Measurements from ENCODE around the gene EEF2K.

The EEF2K gene

DNA sequence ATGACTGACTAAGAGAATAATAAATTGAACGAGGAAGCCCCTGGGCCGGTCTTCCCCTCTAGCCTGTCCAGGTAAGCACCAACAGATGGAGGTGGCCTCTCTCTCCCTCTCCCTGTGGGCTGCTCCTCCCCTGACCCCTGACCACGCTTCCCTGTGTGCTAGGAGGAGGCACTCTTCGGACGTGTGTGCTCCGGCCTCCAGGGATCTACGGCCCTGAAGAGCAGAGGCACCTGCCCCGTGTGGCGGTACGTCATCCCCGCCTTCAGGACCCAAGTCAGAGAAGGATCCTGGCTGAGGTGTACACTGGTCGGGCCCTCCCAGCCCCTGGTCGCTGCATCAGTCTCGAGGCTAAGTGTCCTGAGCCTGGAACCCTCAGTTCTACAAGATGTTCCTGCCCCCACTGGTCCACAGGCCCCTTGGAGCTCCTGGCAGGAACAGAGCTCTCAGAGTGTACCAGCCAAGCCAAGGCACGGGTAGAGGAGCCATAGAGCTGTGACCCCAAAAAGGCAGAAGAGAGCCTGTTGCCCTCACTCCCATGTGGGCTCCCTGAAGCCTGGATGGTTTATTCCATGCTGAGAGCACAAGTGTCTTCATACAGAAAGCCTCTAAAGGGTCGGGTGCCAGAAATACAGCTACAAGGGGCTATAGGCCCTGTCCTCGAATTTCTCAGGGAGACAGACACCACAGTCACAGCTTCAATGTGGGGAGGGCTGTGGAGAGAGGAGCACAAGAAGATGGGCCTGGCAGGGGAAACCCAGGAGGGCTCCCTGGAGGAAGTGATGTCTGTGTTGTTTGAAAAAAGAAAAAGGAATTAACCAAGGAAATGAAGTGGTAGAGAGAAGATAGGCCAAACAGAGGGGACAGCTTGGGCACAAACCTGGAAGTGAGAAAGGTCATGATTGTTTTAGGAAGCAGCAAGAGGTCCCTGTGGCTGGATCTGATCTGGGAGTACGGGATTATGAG is 27.8 kb upstream of the EEF2K start:
- Histone ChIP-seq H3K27ac (ENCODE audit: low read depth, low read length) (no peak overlapping the region), H3K4me3 (ENCODE audit: low read depth, low read length) (no peak overlapping the region), H3K36me3 (ENCODE audit: control insufficient read depth, insufficient read depth, low read length) (no peaks in the 10 kb centered on the region), H3K9me3 (ENCODE audit: control insufficient read depth, insufficient read depth, low read length) (no peaks in the 10 kb centered on the region), H3K9ac (ENCODE audit: low read depth, low read length) (no peak overlapping the region), H3K4me1 (ENCODE audit: control insufficient read depth, insufficient read depth, low read length) (no peaks in the 10 kb centered on the region), H3K27me3 (ENCODE audit: control insufficient read depth, insufficient read depth, low read length) (no peaks in the 10 kb centered on the region)

DNA sequence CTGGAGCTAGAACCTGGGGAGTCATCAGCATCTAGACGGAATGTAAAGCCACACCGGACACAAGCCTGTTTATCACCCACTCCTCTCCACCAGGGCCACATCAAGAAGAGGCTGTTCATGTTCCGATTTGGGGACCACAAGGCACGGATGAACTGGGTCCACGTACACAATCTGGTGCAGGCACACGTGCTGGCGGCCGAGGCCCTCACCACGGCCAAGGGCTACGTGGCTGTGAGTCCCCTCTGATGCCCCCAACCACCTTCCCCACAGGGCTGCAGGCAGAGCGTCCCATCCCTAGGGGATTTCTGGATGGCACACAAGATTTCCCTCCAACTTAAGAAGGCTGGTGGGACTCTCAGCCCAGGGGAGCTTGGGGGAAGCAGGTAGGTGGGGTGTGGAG is 24.7 kb upstream of the EEF2K start:
- no peak overlapping the region for H3K27ac ChIP-seq (ENCODE audit: low read depth, low read length)
- H3K4me1 ChIP-seq (ENCODE audit: control insufficient read depth, insufficient read depth, low read length): no peaks in the 10 kb centered on the region
- H3K4me3 ChIP-seq (ENCODE audit: low read depth, low read length): no peak overlapping the region
- H3K27me3 ChIP-seq (ENCODE audit: control insufficient read depth, insufficient read depth, low read length): no peaks in the 10 kb centered on the region
- no peaks in the 10 kb centered on the region for H3K36me3 ChIP-seq (ENCODE audit: control insufficient read depth, insufficient read depth, low read length)
- H3K9ac ChIP-seq (ENCODE audit: low read depth, low read length): no peak overlapping the region
- no peaks in the 10 kb centered on the region for H3K9me3 ChIP-seq (ENCODE audit: control insufficient read depth, insufficient read depth, low read length)

DNA sequence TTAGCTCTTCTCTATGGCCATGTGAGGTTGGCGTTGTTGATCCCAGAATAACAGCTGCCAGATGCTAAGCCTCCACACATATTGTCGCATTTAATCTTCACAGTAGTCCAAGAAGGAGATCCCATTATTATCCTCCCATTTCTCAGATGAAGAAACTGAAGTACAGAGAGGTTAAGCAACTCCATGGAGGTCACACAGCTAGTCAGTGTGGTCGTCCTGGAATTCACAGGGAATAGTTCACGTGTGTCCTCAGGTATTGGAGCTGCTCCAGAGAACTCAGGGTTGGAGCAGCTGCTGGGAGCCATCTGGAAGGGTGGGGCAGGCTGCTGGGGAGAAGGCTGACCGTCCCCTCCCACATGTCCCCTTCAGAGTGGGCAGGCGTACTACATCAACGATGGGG is 24.2 kb upstream of the EEF2K start:
- H3K9me3 ChIP-seq (ENCODE audit: control insufficient read depth, insufficient read depth, low read length): no peaks in the 10 kb centered on the region
- H3K27ac ChIP-seq (ENCODE audit: low read depth, low read length): no peak overlapping the region
- H3K4me3 ChIP-seq (ENCODE audit: low read depth, low read length): no peak overlapping the region
- H3K4me1 ChIP-seq (ENCODE audit: control insufficient read depth, insufficient read depth, low read length): no peaks in the 10 kb centered on the region
- no peak overlapping the region for H3K9ac ChIP-seq (ENCODE audit: low read depth, low read length)
- H3K36me3 ChIP-seq (ENCODE audit: control insufficient read depth, insufficient read depth, low read length): no peaks in the 10 kb centered on the region
- H3K27me3 ChIP-seq (ENCODE audit: control insufficient read depth, insufficient read depth, low read length): no peaks in the 10 kb centered on the region

DNA sequence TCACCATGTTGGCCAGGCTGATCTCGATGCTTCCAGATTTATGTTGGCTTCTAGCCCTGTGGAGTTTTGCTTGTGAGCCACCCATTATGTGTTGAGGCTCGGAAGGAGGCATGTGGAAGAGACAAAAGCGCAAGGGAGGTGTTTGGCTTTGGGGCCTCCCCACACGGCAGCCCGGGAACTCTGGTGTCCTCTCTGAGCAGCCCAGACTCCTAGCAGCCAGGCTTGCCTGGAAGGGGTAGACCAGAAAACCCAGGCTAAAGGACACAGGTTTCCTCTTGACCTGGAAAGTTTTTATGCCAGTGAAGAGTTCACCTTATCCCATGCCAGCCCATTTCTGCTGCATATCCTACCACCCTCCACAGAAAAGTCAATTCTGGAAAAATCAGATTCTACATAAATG is 22.7 kb upstream of the EEF2K start:
- Histone ChIP-seq H3K9me3 (ENCODE audit: control insufficient read depth, insufficient read depth, low read length) (no peaks in the 10 kb centered on the region), H3K27ac (ENCODE audit: low read depth, low read length) (no peak overlapping the region), H3K27me3 (ENCODE audit: control insufficient read depth, insufficient read depth, low read length) (no peaks in the 10 kb centered on the region), H3K4me1 (ENCODE audit: control insufficient read depth, insufficient read depth, low read length) (no peaks in the 10 kb centered on the region), H3K4me3 (ENCODE audit: low read depth, low read length) (no peak overlapping the region), H3K9ac (ENCODE audit: low read depth, low read length) (no peak overlapping the region), H3K36me3 (ENCODE audit: control insufficient read depth, insufficient read depth, low read length) (no peaks in the 10 kb centered on the region)

DNA sequence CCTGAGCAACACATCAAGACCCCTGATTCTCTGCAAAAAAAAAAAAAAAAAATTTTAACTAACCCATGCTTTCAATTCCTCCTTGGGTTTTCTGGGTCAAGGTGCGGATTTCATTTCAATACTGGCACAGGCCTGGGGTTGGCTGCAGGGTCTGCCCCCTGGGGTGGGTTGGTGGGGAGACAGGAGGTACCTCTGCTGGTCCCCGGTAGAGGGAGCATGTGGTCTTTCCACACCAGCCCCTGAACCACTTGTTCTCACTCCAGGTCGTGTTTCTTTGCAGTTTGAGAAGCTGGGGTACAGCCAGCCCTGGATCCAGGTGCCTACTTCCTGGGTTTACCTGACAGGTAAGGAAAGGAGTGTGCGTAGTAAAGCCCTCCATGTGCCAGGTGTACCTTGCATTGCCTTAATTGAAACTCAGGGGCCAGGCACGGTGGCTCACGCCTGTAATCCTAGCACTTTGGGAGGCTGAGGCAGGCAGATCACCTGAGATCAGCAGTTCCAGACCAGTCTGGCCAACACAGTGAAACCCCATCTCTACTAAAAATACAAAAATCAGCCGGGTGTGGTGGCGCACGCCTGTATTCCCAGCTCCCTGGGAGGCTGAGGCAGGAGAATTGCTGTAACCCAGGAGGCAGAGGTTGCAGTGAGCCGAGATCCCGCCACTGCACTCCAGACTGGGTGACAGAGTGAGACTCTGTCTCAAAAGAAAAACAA is 22.0 kb upstream of the EEF2K start:
- H3K9me3 ChIP-seq (ENCODE audit: control insufficient read depth, insufficient read depth, low read length): no peaks in the 10 kb centered on the region
- H3K4me3 ChIP-seq (ENCODE audit: low read depth, low read length): no peak overlapping the region
- H3K27ac ChIP-seq (ENCODE audit: low read depth, low read length): no peak overlapping the region
- H3K9ac ChIP-seq (ENCODE audit: low read depth, low read length): no peak overlapping the region
- H3K4me1 ChIP-seq (ENCODE audit: control insufficient read depth, insufficient read depth, low read length): peaks cover 4% of the 10 kb centered on the region; the same call in 1 of the 2 replicates
- H3K27me3 ChIP-seq (ENCODE audit: control insufficient read depth, insufficient read depth, low read length): peaks cover under 1% of the 10 kb centered on the region; the same call in 1 of the 2 replicates
- H3K36me3 ChIP-seq (ENCODE audit: control insufficient read depth, insufficient read depth, low read length): no peaks in the 10 kb centered on the region

DNA sequence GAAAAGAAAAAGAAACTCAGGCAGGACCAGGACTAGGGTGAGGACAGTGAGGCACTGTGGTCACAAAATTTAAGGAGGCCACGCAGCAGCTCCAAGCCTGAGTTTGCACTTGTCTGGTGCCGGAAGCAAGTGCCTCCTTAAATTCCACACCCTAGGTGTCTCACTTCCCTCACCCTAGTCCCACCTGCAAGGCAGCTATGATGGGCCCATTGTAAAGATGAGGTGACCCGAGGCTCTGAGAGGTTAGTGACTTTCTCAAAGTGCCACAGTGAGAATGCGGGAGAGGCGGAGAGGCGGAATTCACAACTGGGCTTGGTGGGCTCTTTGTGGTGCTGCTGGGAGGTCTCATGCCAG is 21.5 kb upstream of the EEF2K start:
- Histone ChIP-seq H3K9me3 (ENCODE audit: control insufficient read depth, insufficient read depth, low read length) (no peaks in the 10 kb centered on the region), H3K9ac (ENCODE audit: low read depth, low read length) (no peak overlapping the region), H3K27me3 (ENCODE audit: control insufficient read depth, insufficient read depth, low read length) (peaks cover 6% of the 10 kb centered on the region; the same call in 1 of the 2 replicates), H3K27ac (ENCODE audit: low read depth, low read length) (no peak overlapping the region), H3K4me1 (ENCODE audit: control insufficient read depth, insufficient read depth, low read length) (peaks cover 9% of the 10 kb centered on the region), H3K4me3 (ENCODE audit: low read depth, low read length) (no peak overlapping the region), H3K36me3 (ENCODE audit: control insufficient read depth, insufficient read depth, low read length) (no peaks in the 10 kb centered on the region)

DNA sequence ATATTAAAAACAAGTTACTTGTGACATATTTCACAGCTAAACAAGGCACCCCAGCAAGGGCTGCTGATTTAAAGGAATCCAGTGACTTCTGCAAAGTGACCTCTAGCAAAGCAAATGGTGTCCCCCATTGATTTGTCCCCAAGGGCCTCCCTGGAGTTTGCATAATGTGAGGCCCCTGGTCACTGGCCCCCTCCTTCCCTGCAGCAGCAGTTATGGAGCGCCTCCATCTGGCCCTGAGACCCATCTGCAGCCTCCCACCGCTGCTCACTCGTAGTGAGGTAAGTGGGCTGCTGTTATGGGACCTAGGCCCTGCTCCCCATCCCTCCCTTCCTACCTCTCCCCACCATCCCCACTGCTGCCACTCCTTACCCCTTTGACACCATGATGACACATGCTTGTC is 19.6 kb upstream of the EEF2K start:
- H3K4me1 ChIP-seq (ENCODE audit: control insufficient read depth, insufficient read depth, low read length): peaks cover 12% of the 10 kb centered on the region
- H3K36me3 ChIP-seq (ENCODE audit: control insufficient read depth, insufficient read depth, low read length): no peaks in the 10 kb centered on the region
- H3K9me3 ChIP-seq (ENCODE audit: control insufficient read depth, insufficient read depth, low read length): no peaks in the 10 kb centered on the region
- no peak overlapping the region for H3K4me3 ChIP-seq (ENCODE audit: low read depth, low read length)
- H3K27ac ChIP-seq (ENCODE audit: low read depth, low read length): no peak overlapping the region
- peaks cover 9% of the 10 kb centered on the region; the same call in 1 of the 2 replicates for H3K27me3 ChIP-seq (ENCODE audit: control insufficient read depth, insufficient read depth, low read length)
- H3K9ac ChIP-seq (ENCODE audit: low read depth, low read length): no peak overlapping the region

DNA sequence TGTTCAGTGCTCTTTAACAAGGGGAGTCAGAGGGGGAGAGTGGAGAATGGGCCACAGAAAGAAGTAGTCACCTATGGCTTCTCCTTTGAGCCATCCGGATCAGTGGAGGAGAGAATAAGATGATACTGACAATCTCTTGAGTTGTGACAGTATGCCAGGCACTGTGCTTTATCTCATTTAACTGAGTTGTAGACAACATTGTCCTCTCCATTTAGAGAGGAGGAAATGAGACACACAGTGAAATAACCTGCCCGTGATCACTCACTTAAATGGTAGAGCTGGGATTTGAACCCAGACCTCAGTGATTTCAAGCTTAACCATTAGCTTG is 17.8 kb upstream of the EEF2K start:
- peaks cover 9% of the 10 kb centered on the region; the same call in 1 of the 2 replicates for H3K27me3 ChIP-seq (ENCODE audit: control insufficient read depth, insufficient read depth, low read length)
- H3K27ac ChIP-seq (ENCODE audit: low read depth, low read length): no peak overlapping the region
- no peaks in the 10 kb centered on the region for H3K36me3 ChIP-seq (ENCODE audit: control insufficient read depth, insufficient read depth, low read length)
- H3K9me3 ChIP-seq (ENCODE audit: control insufficient read depth, insufficient read depth, low read length): no peaks in the 10 kb centered on the region
- no peak overlapping the region for H3K9ac ChIP-seq (ENCODE audit: low read depth, low read length)
- peaks cover 20% of the 10 kb centered on the region for H3K4me1 ChIP-seq (ENCODE audit: control insufficient read depth, insufficient read depth, low read length)
- H3K4me3 ChIP-seq (ENCODE audit: low read depth, low read length): no peak overlapping the region

DNA sequence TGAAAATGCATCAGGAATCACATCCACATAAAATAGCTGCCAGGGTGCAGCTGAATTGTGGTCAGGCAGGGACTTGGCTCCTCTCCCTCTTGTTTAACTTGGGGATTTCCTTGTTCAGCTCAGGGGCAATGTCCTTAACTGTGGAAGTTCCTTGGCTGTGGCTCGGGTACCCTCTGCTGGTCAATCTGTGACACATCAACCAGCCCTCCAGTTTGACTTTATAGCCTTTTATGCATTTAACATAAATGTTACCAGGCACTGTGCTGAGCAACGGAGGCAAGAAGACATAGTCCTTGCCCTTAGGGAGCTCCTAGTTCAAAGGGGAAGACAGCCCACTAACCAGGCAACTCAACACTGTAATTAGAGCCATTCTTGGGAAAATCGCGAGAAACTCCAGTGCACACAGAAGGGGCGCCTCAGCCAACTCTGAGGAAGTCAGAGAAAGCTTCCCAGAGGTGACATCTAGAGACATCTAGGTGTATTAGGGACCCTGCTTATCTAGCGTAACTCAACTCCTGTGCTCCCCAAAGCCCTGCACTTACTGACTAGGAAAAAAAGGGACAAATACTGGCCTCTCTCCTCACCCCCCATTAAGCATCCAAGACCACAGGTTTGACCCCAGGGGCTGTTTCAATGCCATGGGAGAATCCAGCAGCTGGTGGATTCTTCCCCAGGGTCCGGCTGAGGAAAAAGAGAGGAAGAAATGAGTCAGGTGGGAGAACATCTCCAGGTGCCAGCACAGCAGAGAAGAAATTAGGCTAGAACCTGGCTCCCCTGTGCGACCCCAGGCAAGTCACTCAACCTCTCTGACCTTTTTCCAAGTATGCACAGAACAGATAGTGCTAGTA is 17.3 kb upstream of the EEF2K start:
- peak overlapping the region; percentile 81; the same call in 1 of the 2 replicates for H3K4me3 ChIP-seq (ENCODE audit: low read depth, low read length)
- H3K9me3 ChIP-seq (ENCODE audit: control insufficient read depth, insufficient read depth, low read length): no peaks in the 10 kb centered on the region
- no peak overlapping the region for H3K9ac ChIP-seq (ENCODE audit: low read depth, low read length)
- H3K36me3 ChIP-seq (ENCODE audit: control insufficient read depth, insufficient read depth, low read length): no peaks in the 10 kb centered on the region
- H3K27me3 ChIP-seq (ENCODE audit: control insufficient read depth, insufficient read depth, low read length): peaks cover 9% of the 10 kb centered on the region; the same call in 1 of the 2 replicates
- H3K27ac ChIP-seq (ENCODE audit: low read depth, low read length): no peak overlapping the region
- H3K4me1 ChIP-seq (ENCODE audit: control insufficient read depth, insufficient read depth, low read length): peaks cover 20% of the 10 kb centered on the region

DNA sequence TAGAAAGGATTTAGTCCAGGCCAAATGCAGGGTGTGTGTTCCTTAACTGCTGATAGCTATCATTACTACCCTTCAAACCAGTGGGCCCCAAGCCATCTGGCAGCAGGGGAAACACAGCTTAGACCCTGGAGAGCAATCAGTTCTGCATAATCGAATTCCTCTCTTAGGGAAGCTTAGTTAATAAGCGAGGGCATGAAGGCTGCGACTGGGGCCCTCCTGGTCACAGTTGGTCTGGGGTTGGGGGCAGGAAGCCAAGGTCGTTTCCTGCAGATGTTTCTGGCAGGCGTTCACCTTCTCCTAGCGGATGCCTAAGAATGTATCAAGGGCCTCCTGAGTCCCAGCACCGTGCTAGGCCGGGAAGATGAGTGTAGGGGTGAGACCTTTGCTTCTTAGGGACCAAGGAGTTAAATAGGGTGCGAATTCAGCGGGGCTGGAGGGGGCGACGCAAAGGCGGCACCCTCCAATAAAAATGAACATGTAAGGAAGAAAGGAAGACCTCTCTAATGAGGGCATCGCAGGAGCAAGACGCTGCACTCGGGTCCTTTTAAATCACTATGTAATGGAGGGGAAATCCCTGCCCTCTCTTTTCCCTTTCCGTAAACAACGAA is 16.5 kb upstream of the EEF2K start:
- no peaks in the 10 kb centered on the region for H3K36me3 ChIP-seq (ENCODE audit: control insufficient read depth, insufficient read depth, low read length)
- H3K4me3 ChIP-seq (ENCODE audit: low read depth, low read length): peak overlapping the region; percentile 81
- H3K27ac ChIP-seq (ENCODE audit: low read depth, low read length): no peak overlapping the region
- H3K9ac ChIP-seq (ENCODE audit: low read depth, low read length): no peak overlapping the region; the same call in 1 of the 2 replicates
- H3K9me3 ChIP-seq (ENCODE audit: control insufficient read depth, insufficient read depth, low read length): no peaks in the 10 kb centered on the region
- peaks cover 9% of the 10 kb centered on the region; the same call in 1 of the 2 replicates for H3K27me3 ChIP-seq (ENCODE audit: control insufficient read depth, insufficient read depth, low read length)
- peaks cover 20% of the 10 kb centered on the region for H3K4me1 ChIP-seq (ENCODE audit: control insufficient read depth, insufficient read depth, low read length)

Measured in HUES48 (cell line).